ENCODE measurements around the gene MACROD1.

MACROD1 gene

GRCh38 chr11:64027651-64028397 lies 138.1 kb downstream of the MACROD1 start:
- no peak for DNase-seq

GRCh38 chr11:64026575-64027205 lies 139.2 kb downstream of the MACROD1 start:
- no peak for DNase-seq

DNA sequence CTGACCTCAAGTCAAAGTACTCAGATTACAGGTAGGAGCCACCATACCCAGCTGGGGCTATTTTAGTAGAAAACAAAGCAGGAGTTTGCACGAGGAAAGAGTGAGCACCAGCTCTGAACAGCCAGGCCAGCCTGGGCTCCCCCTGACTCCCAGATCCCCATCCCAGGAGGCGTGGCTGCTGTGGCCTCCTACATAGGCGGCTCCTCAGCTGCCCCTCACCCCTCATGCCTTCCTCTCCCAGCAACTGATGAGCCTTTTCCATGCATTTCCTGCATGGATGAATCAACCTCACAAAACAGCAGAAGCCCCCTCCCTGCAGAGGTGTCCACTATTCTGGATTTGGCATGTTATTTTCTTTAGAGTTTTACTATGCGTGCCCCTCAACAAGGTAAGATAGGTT lies 140.7 kb downstream of the MACROD1 start:
- no peak for DNase-seq

GRCh38 chr11:64023712-64024710 lies 141.9 kb downstream of the MACROD1 start:
- no peak for DNase-seq

DNA sequence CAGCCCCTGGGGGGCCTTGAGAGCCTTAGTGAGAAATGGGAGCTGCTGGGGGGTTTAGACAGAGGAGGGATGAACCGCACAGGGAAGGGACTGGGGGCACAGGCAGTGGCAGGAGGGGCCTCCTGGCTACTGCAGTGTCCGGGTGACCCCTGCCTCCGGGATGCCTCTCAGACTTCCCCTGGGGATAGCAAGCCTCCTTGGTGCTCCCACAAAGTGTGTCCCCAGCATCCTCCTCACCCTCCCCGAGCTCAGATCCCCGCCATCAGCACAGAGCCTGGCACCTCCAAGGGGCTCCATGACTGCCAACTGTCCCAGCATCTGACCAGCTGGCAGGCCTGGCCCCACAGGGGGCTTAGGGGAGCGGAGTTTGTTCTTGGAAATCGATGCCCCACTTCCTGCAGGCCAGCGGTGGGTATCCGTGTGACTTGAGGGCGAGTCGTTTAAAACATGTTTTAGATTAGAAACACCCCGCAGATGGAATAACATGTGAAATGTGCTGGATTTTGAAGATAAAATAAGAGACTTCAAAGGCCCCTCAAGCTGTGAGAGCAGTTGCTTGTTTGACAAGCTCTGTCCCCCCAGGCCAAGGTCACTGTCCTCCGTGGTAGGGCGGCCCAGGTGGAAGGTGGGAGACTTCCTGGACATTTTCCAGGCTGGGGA lies 143.7 kb downstream of the MACROD1 start:
- no peak for DNase-seq

DNA sequence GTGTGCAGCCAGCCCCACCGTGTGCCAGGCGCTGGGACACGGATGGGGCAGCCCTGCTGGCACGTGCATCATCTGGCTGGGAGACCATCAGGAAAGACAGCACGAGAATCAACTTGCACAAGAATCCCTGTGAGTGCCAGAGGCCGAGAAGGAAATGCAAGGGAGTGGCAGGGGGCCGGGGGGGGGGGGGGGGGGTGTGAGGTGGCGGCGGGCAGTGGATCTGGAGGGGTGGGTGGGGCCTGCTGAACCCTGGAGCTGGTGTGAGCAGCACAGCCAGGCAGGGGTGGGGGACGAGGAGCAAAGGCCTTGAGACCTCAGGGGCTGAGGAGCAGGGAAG lies 144.2 kb downstream of the MACROD1 start:
- no peak for DNase-seq

- no peak for DNase-seq
Observed at GRCh38 chr11:64020976-64021756, 144.7 kb downstream of the MACROD1 start.

- no peak for DNase-seq
Observed at GRCh38 chr11:64019106-64020037, 146.5 kb downstream of the MACROD1 start.

DNA sequence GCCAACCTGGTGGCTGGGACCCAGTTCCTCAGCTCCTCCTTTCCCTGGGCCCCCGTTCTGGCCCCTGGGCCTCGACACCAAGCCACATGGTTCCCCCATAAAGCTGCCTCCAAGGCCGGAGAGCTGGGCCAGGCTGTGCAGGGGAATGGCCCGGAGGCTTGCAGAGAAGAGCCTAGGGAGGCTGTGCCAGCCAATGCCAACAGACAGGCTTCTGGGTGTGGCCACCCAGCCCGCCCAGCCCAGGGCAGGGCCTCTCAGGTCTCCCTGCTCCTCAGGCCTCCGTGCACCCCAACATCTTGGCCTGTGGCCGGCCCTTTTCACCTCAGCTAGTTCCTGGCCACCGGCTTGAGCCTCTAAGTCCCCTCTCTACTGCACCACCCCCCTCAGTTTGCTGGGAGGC lies 147.6 kb downstream of the MACROD1 start:
- DNase-seq: no peak

DNA sequence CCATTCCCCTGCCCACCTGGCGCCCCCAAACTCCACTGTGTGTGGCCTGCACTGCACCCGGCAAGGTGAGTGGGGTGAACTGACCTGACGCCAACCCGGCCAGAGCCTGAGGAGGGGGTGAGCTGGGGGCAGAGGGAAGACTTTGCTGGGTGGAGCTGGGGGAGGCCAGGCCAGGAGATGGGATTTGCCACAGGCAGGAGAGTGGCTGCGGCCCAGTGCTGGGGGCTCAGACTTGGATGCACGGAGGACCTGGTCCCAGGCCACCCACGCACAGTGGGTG lies 148.0 kb downstream of the MACROD1 start:
- no peak for DNase-seq

DNA sequence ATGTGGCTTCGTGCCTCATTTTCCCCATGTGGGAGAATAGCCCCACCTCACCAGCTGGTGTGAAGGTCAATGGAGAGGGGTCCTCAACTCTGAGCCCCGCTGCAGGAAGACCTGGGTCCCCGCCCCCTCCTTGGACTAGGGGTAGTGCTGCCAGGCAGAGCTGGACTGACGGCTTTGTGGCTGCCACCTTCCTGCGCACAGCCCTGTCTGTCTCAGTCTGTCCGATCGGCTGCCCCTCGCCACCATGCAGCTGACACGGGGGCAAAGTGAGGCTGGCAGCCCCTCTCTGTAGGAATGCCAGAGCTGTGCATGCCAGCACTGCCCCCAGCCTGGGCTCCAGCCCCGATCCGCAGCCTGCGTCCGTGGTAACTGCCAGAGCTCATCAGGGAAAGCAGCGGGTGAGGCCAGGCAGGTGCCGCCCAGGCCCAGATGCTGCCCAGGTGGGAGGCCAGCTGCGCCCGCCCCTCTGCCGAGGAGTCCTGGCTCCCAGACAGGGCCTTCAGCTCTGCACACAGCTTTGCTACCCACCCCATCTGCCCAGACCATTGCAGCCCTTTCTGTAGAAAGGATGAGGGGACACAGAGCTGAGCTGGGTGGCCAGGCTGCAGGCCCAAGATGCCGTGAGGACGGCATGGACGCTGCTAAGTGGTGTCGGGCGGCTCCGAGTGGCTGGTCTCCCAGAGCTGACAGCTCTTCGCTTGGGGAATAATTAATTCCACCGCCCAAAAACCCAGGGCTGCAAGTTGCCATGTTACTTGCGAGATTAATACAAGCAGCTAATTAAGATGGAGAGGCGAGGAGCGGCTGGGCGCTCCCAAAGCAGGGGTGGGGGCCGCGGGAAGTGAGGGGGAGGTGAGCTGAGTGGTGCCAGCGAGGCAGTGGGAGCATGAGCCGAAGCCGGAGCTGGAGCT lies 149.7 kb downstream of the MACROD1 start:
- no peak for DNase-seq

GRCh38 chr11:64015510-64015909 lies 150.4 kb downstream of the MACROD1 start:
- no peak for DNase-seq

- DNase-seq: no peak
Observed at GRCh38 chr11:64014356-64014755, 151.6 kb downstream of the MACROD1 start.

DNA sequence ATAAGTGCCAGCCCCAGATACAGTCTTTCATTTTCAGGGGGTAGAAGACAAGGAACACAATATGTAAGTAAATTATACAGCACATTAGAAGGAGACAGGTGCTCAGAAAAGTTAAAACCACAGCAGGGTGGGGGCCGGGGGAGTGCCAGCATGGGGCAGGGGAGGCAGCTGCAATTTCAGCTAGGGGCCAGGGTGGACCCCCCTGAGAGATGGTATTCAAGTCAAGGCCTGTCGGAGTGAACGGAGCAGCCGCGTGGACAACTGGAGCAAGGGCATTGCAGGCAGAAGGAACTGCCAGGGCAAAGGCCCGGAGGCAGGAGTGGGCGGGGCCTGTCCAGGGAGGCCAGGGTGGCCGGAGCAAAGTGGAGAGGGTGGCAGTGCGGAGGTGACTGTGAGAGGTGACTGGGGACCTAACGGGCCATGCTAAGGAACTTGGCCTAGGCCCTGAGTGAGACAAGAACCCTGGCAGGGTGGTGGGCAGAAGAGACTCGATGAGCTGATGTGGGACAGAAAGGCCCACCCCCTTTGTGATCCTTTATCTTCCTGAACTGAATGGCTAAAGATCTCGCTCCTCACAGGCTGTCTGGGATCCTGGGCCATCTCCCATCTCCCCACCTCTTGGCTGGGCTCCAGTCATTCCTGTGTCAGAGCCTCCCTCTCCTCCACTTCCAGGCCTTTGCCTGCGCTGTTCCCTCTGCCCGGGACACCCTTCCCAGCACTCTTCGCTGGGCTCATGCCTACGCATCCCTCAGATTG lies 152.6 kb downstream of the MACROD1 start:
- no peak for DNase-seq

DNA sequence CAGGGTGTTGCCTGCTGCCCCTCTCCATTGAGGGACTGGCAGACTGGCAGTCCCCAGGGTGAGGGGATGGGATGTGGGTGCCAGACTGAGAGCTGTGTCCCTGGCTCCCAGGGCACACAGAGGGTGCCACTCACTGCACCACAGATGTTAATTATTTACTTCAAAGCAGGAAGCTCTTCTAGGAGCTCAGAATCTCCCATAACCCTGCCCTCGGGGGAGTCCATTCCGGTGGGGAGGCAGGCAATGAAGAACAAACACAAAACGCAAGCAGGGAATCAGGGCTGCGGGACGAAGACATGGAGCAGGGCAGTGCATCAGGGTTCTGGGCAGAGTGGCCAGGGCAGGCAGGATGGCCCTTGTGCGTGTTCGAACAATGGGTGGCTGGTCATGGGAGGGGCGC lies 154.5 kb downstream of the MACROD1 start:
- no peak for DNase-seq

DNA sequence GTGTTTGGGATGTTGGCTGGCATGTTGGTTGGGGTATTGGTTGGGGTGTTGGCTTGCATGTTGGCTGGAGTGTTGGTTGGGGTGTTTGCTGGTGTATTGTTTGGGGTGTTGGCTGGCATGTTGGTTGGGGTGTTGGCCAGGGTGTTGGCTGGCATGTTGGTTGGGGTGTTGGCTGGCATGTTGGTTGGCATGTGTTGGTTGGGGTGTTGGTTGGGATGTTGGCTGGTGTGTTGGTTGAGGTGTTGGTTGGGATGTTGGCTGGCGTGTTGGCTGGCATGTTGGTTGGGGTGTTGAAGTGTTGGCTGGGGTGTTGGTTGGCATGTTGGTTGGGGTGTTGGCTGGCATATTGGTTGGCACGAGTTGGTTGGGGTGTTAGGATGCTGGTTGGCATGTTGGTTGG lies 155.1 kb downstream of the MACROD1 start:
- no peak for DNase-seq

DNA sequence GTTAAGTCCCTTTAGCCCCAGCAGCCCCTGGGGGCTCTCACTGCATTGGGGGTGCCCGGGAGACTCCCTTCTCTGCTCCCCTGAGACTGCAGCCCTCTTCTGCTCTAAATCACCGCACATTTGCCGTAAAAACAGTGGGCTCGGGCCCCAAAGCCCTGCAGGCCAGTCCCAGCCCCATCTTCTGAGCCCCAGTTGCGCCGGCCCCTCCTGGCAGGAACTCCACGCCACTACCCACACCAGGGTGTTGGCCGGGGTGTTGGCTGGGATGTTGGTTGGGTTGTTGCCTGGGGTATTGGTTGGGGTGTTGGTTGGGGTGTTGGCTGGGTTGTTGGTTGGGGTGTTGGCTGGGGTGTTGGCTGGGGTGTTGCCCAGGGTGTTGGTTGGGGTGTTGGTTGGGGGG lies 156.2 kb downstream of the MACROD1 start:
- DNase-seq: no peak

- DNase-seq: no peak
Observed at GRCh38 chr11:64008914-64009633, 156.8 kb downstream of the MACROD1 start.
